Spleen (tissue), 7 donors: ENCODE results near the gene CEMIP.

Experiments
- CTCF ChIP-seq, 11 experiments: fragments of 200-600 bp in 7 of 11; fragments of 450-650 bp in 4 of 11; sonication (generic) in 4 of 11; IDR thresholded peaks in 8 of 11; conservative IDR thresholded peaks in 3 of 11; 1 replicate in 7 of 11; 2 replicates in 4 of 11; pipeline versions ENCODE4 v1.4.0 to v1.8.0; 2016 to 2021; ENCODE audit warnings: antibody characterized with exemption in 11 of 11, inconsistent platforms in 4 of 11, mild to moderate bottlenecking in 1 of 11
- POLR2A ChIP-seq, 3 donors: fragments of 450-650 bp; IDR thresholded peaks; one replicate each; pipeline ENCODE4 v1.5.1; 2017; ENCODE audit warnings: antibody characterized with exemption in 3 of 3, mild to moderate bottlenecking in 1 of 3
- donor health status: DM: no; HTN: no; CAD: no; lungs with moderate emphysema.
- donor health status: DM: no; HTN: no; CAD: no.
- donor health status: DM: no; HTN: no; CAD: no.

- TF ChIP-seq CTCF (IDR thresholded peaks at IDR 0.05 in 8 of 11, conservative IDR thresholded peaks at IDR 0.05 in 3 of 11) (no peak), POLR2A (IDR thresholded peaks at IDR 0.05) (no peak)
Observed at GRCh38 chr15:80967991-80968510, 188.9 kb downstream of the CEMIP start.
